ENCODE measurements around the gene PLXNA2. TPM values are rescaled to one million over a fixed set of nuclear protein-coding genes. Genes with fewer than 3 reads are reported as not detected.

Gene PLXNA2
- total and polyA plus RNA-seq, 2 donors (not counting 3 experiments of a cell fraction or from before 2014, with no cell fraction given): 42.6 to 229 TPM

GRCh38 chr1:208289716-208290115, 45.5 kb upstream of the PLXNA2 start:
- Histone ChIP-seq H3K4me1 (ENCODE audit: control insufficient read depth, extremely low read depth, insufficient read depth, low read length) (no peaks in the 10 kb centered on the region), H4K20me1 (replicated peaks; ENCODE audit: control insufficient read depth, extremely low read depth, insufficient read depth, low read length) (no peaks in the 10 kb centered on the region), H3K4me2 (ENCODE audit: insufficient read depth, low read length) (no peak overlapping the region), H3K79me2 (ENCODE audit: control insufficient read depth, insufficient read depth, low read length) (no peaks in the 10 kb centered on the region), H3K36me3 (ENCODE audit: control insufficient read depth in 2 of 2, extremely low read depth in 1 of 2, insufficient read depth in 2 of 2, low read length in 2 of 2) (no peaks in the 10 kb centered on the region), H3K9me1 (replicated peaks; ENCODE audit: control insufficient read depth, extremely low read depth, insufficient read depth, low read length) (no peaks in the 10 kb centered on the region), H3K9me3 (replicated peaks; ENCODE audit: control insufficient read depth, insufficient read depth, low read length) (no peaks in the 10 kb centered on the region), H3K27me3 (ENCODE audit: control insufficient read depth in 2 of 2, insufficient read depth in 2 of 2, low read length in 2 of 2) (peaks cover 8 to 23% of the 10 kb centered on the region in 2 experiments), H3K4me3 (replicated peaks in 1 of 3; ENCODE audit: insufficient read depth in 1 of 3, low read depth in 1 of 3, low read length in 3 of 3) (no peak overlapping the region), H2AFZ (ENCODE audit: low read depth, low read length) (no peak overlapping the region), H3K27ac (ENCODE audit: insufficient read depth, low read depth, low read length) (no peak overlapping the region), H3K9ac (replicated peaks; ENCODE audit: extremely low read depth, insufficient read depth, low read length) (no peak overlapping the region)
- DNase-seq (ENCODE audit: low read depth, low spot score): no peak
- dilution Hi-C loops (cut with MboI; ENCODE audit: extremely low pct_ligation_motif_present, low sequenced_read_pairs): no loop called here
- POLR2A ChIA-PET: no interaction called here
- no peak for TF ChIP-seq POLR2AphosphoS5 (IDR thresholded peaks at IDR 0.05; ENCODE audit: insufficient read depth, low read depth, low read length)
- TF ChIP-seq FOS (IDR thresholded peaks at IDR 0.05; ENCODE audit: borderline replicate concordance, insufficient read depth, low read length): no peak
- no peak for TF ChIP-seq POLR2A (IDR thresholded peaks at IDR 0.05; ENCODE audit: low read depth, low read length)
- no peak for FAIRE-seq
- CTCF ChIA-PET: interaction anchor here (0.9 to 1.0 kb wide), 2 partner anchors 12 to 918 kb away, joined by 3 read pairs; no protein-coding TSS in a partner anchor
- intact Hi-C loops (cut with micrococcal nuclease): no loop called here
- no TSS peak for BruUV-seq (replicated peaks)

GRCh38 chr1:208288495-208288894, 44.3 kb upstream of the PLXNA2 start:
- Histone ChIP-seq H4K20me1 (replicated peaks; ENCODE audit: control insufficient read depth, extremely low read depth, insufficient read depth, low read length) (no peaks in the 10 kb centered on the region), H3K36me3 (ENCODE audit: control insufficient read depth in 2 of 2, extremely low read depth in 1 of 2, insufficient read depth in 2 of 2, low read length in 2 of 2) (no peaks in the 10 kb centered on the region), H3K27ac (ENCODE audit: insufficient read depth, low read depth, low read length) (no peak overlapping the region), H3K27me3 (ENCODE audit: control insufficient read depth in 2 of 2, insufficient read depth in 2 of 2, low read length in 2 of 2) (peaks cover 7 to 19% of the 10 kb centered on the region in 2 experiments), H3K9me1 (replicated peaks; ENCODE audit: control insufficient read depth, extremely low read depth, insufficient read depth, low read length) (no peaks in the 10 kb centered on the region), H3K4me1 (ENCODE audit: control insufficient read depth, extremely low read depth, insufficient read depth, low read length) (no peaks in the 10 kb centered on the region), H3K79me2 (ENCODE audit: control insufficient read depth, insufficient read depth, low read length) (no peaks in the 10 kb centered on the region), H3K9me3 (replicated peaks; ENCODE audit: control insufficient read depth, insufficient read depth, low read length) (no peaks in the 10 kb centered on the region), H2AFZ (ENCODE audit: low read depth, low read length) (no peak overlapping the region), H3K9ac (replicated peaks; ENCODE audit: extremely low read depth, insufficient read depth, low read length) (no peak overlapping the region), H3K4me3 (replicated peaks in 1 of 3; ENCODE audit: insufficient read depth in 1 of 3, low read depth in 1 of 3, low read length in 3 of 3) (no peak overlapping the region), H3K4me2 (ENCODE audit: insufficient read depth, low read length) (no peak overlapping the region)
- dilution Hi-C loops (cut with MboI; ENCODE audit: extremely low pct_ligation_motif_present, low sequenced_read_pairs): no loop called here
- DNase-seq (ENCODE audit: low read depth, low spot score) (no peak), FAIRE-seq (no peak)
- ChIA-PET POLR2A (no interaction called here), CTCF (interaction anchor here (1.0 kb wide), 1 partner anchor 291 kb away, joined by 3 read pairs; no protein-coding TSS in a partner anchor)
- intact Hi-C loops (cut with micrococcal nuclease): no loop called here
- BruUV-seq (replicated peaks): no TSS peak
- TF ChIP-seq JUN (IDR thresholded peaks at IDR 0.05; ENCODE audit: borderline replicate concordance, insufficient read depth, insufficient read length, low read depth): no peak
